Caco-2 (cell line): ENCODE measurements around the gene DDI2. TPM values are rescaled to one million over a fixed set of nuclear protein-coding genes. Genes with fewer than 3 reads are reported as not detected.

ENCODE experiments used
- BruUV-seq: library from RNA; stranded (reverse); fragments of 400-500 nt; replicated peaks from 2 replicates; lab custom pipeline; 2021; lab: Mats Ljungman, UMichigan
- CTCF ChIA-PET: fragments of 300-600 bp; sonication (Branson Sonifier 250); formaldehyde crosslinking; loops from one replicate; lab custom pipeline; 2022; ENCODE audit warnings: antibody characterized with exemption; lab: Charles Lee
- POLR2A ChIA-PET: fragments of 300-600 bp; sonication (Branson Sonifier 250); formaldehyde crosslinking; loops from one replicate; lab custom pipeline; 2022; ENCODE audit warnings: antibody characterized with exemption; lab: Charles Lee
- DNase-seq, 2 experiments: peaks; one replicate each; pipeline versions ENCODE4 v3.0.0 to v3.0.0-alpha.2; 2020 to 2022
- H3K27me3 ChIP-seq: replicated peaks from 2 replicates; pipeline ENCODE4 v1.6.0; 2011; ENCODE audit warnings: low read length; ENCODE audit not compliant: control insufficient read depth, insufficient read depth
- H3K36me3 ChIP-seq: 2 replicates; pipeline ENCODE4 v1.5.1; 2011; ENCODE audit warnings: low read length; ENCODE audit not compliant: control insufficient read depth, insufficient read depth
- H3K4me1 ChIP-seq: fragments of 250-450 bp; sonication (Bioruptor Pico); 2 replicates; pipeline ENCODE4 v1.5.1; 2020; ENCODE audit warnings: mild to moderate bottlenecking
- H3K4me3 ChIP-seq: 2 replicates; pipeline ENCODE4 v1.5.1; 2011; ENCODE audit warnings: low read depth, mild to moderate bottlenecking, control low read depth, low read length
- H3K9me3 ChIP-seq: fragments of 250-450 bp; sonication (Bioruptor Pico); 2 replicates; pipeline ENCODE4 v1.5.1; 2020; ENCODE audit warnings: mild to moderate bottlenecking, moderate library complexity
- H3K27ac Mint-ChIP-seq: one replicate; pipeline ENCODE4 v1.8.0; 2022; ENCODE audit warnings: mixed read lengths; ENCODE audit not compliant: unreplicated experiment
- H3K27me3 Mint-ChIP-seq: one replicate; pipeline ENCODE4 v1.8.0; 2022; ENCODE audit warnings: mixed read lengths; ENCODE audit not compliant: insufficient read depth, unreplicated experiment
- H3K36me3 Mint-ChIP-seq: one replicate; pipeline ENCODE4 v1.8.0; 2022; ENCODE audit warnings: mild to moderate bottlenecking, mixed read lengths; ENCODE audit not compliant: insufficient read depth, unreplicated experiment
- H3K4me1 Mint-ChIP-seq: one replicate; pipeline ENCODE4 v1.8.0; 2022; ENCODE audit warnings: low read depth, mixed read lengths; ENCODE audit not compliant: unreplicated experiment
- H3K4me3 Mint-ChIP-seq: one replicate; pipeline ENCODE4 v1.8.0; 2022; ENCODE audit warnings: mild to moderate bottlenecking, moderate library complexity, mixed read lengths; ENCODE audit not compliant: unreplicated experiment
- H3K9me3 Mint-ChIP-seq: one replicate; pipeline ENCODE4 v1.8.0; 2022; ENCODE audit warnings: mixed read lengths; ENCODE audit not compliant: unreplicated experiment
- CTCF ChIP-seq, 2 experiments: fragments of 200-600 bp in 1 of 2; IDR thresholded peaks; 1 replicate in 1 of 2; 2 replicates in 1 of 2; pipeline versions ENCODE4 v1.5.1 to v1.8.0; 2011 to 2022; ENCODE audit warnings: antibody characterized with exemption in 1 of 2, control low read depth in 1 of 2, inconsistent platforms in 1 of 2, low read depth in 1 of 2, low read length in 1 of 2, mild to moderate bottlenecking in 1 of 2, moderate library complexity in 1 of 2; ENCODE audit not compliant: insufficient read depth in 1 of 2, severe bottlenecking in 1 of 2, unreplicated experiment in 1 of 2
- intact Hi-C: fragments of 100-400 bp; cut with micrococcal nuclease; formaldehyde crosslinking; loops from one replicate; pipeline ENCODE4 v1.10.0; 2022; ENCODE audit not compliant: unreplicated experiment
- total RNA-seq: library from RNA; stranded (reverse); gene quantifications from 2 replicates; pipeline ENCODE4 v1.2.3, GENCODE V29; 2022

DDI2 gene
- total RNA-seq, 1 experiment from 2014 or later, result 53.4 TPM

- ChIA-PET POLR2A (no interaction called here), CTCF (no interaction called here)
- no peaks in the 10 kb centered on the region for H3K27me3 Mint-ChIP-seq
- no peaks in the 10 kb centered on the region; the same call in 1 of the 2 replicates for H3K36me3 ChIP-seq
- H3K4me1 Mint-ChIP-seq, result peaks cover 36% of the 10 kb centered on the region
- no peak for DNase-seq
- H3K36me3 Mint-ChIP-seq, result peaks cover 34% of the 10 kb centered on the region
- intact Hi-C loops, result no loop called here
- no peak overlapping the region for H3K4me3 Mint-ChIP-seq
- peaks cover 34% of the 10 kb centered on the region for H3K4me1 ChIP-seq
- H3K9me3 Mint-ChIP-seq, result no peaks in the 10 kb centered on the region
- H3K9me3 ChIP-seq, result no peaks in the 10 kb centered on the region
- no peak overlapping the region for H3K27ac Mint-ChIP-seq
- no peak for TF ChIP-seq CTCF (IDR thresholded peaks at IDR 0.05; ENCODE audit: insufficient read depth in 1 of 2, low read depth in 1 of 2, low read length in 1 of 2, severe bottlenecking in 1 of 2, unreplicated experiment in 1 of 2)
- BruUV-seq, result no TSS peak
- H3K27me3 ChIP-seq, result no peaks in the 10 kb centered on the region
- no peak overlapping the region for H3K4me3 ChIP-seq
These were observed 3.8 kb downstream of the DDI2 start for GRCh38 chr1:15620902-15621682.

DNA sequence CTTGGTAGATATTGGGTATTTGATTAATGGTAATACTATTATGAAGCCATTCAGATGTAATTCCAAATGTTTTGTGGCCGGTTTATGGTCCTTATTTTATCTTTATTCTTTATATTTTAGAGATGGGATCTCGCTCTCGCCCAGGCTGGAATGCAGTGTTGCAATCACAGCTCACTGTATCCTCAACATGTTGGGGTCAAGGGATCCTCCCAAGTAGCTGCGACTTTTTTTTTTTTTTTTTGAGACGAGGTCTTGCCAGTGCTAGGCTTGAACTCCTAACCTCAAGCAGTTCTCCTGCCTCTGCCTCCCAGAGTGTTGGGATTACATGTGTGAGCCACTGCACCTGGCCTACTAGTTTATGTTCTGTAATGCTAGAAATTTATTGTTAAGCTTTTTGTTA is 4.7 kb downstream of the DDI2 start:
- no peak overlapping the region for H3K27ac Mint-ChIP-seq
- ChIA-PET CTCF (interaction anchor here (0.6 kb wide), 1 partner anchor 28 kb away, joined by 3 read pairs; no protein-coding TSS in a partner anchor), POLR2A (interaction anchor here (1.2 kb wide), 1 partner anchor 159 kb away, joined by 3 read pairs; no protein-coding TSS in a partner anchor)
- Histone ChIP-seq H3K36me3 (peaks cover 2% of the 10 kb centered on the region; the same call in 1 of the 2 replicates), H3K27me3 (no peaks in the 10 kb centered on the region), H3K4me1 (peaks cover 29% of the 10 kb centered on the region), H3K4me3 (no peak overlapping the region), H3K9me3 (no peaks in the 10 kb centered on the region)
- no peaks in the 10 kb centered on the region for H3K9me3 Mint-ChIP-seq
- H3K4me1 Mint-ChIP-seq, result peaks cover 32% of the 10 kb centered on the region
- no peak for TF ChIP-seq CTCF (IDR thresholded peaks at IDR 0.05; ENCODE audit: insufficient read depth in 1 of 2, low read depth in 1 of 2, low read length in 1 of 2, severe bottlenecking in 1 of 2, unreplicated experiment in 1 of 2)
- BruUV-seq, result no TSS peak
- no peak overlapping the region for H3K4me3 Mint-ChIP-seq
- peaks cover 33% of the 10 kb centered on the region for H3K36me3 Mint-ChIP-seq
- H3K27me3 Mint-ChIP-seq, result no peaks in the 10 kb centered on the region
- no peak for DNase-seq
- intact Hi-C loops, result no loop called here

DNA sequence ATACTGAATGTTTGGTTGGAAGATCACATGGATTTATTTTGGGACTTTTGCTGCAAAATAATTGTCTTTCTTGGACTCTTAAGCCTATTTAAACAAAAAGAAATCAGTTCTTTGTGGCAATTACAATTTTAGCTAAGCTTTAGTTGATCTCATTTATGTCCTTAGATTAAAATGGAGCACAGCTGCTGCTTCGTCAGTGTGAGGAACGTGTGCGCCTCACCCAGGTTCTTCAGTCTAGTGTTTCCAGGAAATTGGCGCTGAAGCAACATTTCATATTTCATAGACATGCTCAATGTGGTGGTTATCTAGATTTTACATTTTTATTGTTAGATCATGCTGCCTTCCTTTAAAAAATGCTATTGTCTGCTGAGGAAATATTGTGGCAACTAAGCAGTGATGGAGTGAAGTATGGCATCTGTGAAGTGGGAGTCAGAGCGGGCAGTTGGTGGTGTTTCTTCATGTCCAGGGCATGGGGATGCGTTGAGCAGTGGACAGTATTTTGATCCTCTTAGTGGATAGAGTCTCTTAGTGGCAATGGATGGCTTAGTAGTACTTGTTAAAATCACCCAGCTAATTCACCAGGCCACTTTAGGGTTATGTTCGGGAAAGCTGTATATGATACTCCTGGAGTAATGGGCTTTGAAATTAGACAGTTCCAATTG is 5.6 kb downstream of the DDI2 start:
- H3K4me1 Mint-ChIP-seq, result peaks cover 32% of the 10 kb centered on the region
- BruUV-seq, result no TSS peak
- TF ChIP-seq CTCF (IDR thresholded peaks at IDR 0.05; ENCODE audit: insufficient read depth in 1 of 2, low read depth in 1 of 2, low read length in 1 of 2, severe bottlenecking in 1 of 2, unreplicated experiment in 1 of 2), result no peak
- DNase-seq, result no peak
- no peak overlapping the region for H3K4me3 ChIP-seq
- H3K4me3 Mint-ChIP-seq, result no peak overlapping the region
- no peaks in the 10 kb centered on the region for H3K27me3 ChIP-seq
- no peaks in the 10 kb centered on the region for H3K27me3 Mint-ChIP-seq
- H3K27ac Mint-ChIP-seq, result no peak overlapping the region
- peaks cover 29% of the 10 kb centered on the region for H3K4me1 ChIP-seq
- no peaks in the 10 kb centered on the region for H3K9me3 Mint-ChIP-seq
- ChIA-PET POLR2A (interaction anchor here (1.2 kb wide), 1 partner anchor 158 kb away, joined by 3 read pairs; no protein-coding TSS in a partner anchor), CTCF (no interaction called here)
- intact Hi-C loops, result no loop called here
- no peaks in the 10 kb centered on the region for H3K9me3 ChIP-seq
- peaks cover 37% of the 10 kb centered on the region for H3K36me3 Mint-ChIP-seq
- H3K36me3 ChIP-seq, result peaks cover 2% of the 10 kb centered on the region; the same call in 1 of the 2 replicates
